ENCODE data around the gene UBE3B.

- TF ChIP-seq POLR2A (IDR thresholded peaks at IDR 0.05; ENCODE audit: low read depth, low read length) (no peak), POLR2AphosphoS5 (IDR thresholded peaks at IDR 0.05; ENCODE audit: low read depth, low read length) (no peak), TAF1 (IDR thresholded peaks at IDR 0.05; ENCODE audit: borderline replicate concordance, low read depth, low read length) (no peak)
These were observed 4.4 kb downstream of the UBE3B start for GRCh38 chr12:109481863-109482262.
